ENCODE results near the gene OR1N1.

- TF ChIP-seq CREB5 (CRISPR knock-in tag; IDR thresholded peaks at IDR 0.05; ENCODE audit: low read depth) = no peak
- TF ChIP-seq TSHZ2 (CRISPR knock-in tag; IDR thresholded peaks at IDR 0.05) = no peak
- TF ChIP-seq CSRNP3 (CRISPR knock-in tag; IDR thresholded peaks at IDR 0.05) = no peak
- no peak for TF ChIP-seq ZNF8 (CRISPR knock-in tag; IDR thresholded peaks at IDR 0.05)
- TF ChIP-seq ZNF565 (CRISPR knock-in tag; conservative IDR thresholded peaks at IDR 0.05; ENCODE audit: low read depth) = no peak
- no peak for TF ChIP-seq RARB (CRISPR knock-in tag; IDR thresholded peaks at IDR 0.05)
- TF ChIP-seq ESRRG (CRISPR knock-in tag; IDR thresholded peaks at IDR 0.05) = no peak
- TF ChIP-seq PATZ1 (CRISPR knock-in tag; IDR thresholded peaks at IDR 0.05; ENCODE audit: borderline replicate concordance) = no peak
- TF ChIP-seq ZFP30 (CRISPR knock-in tag; IDR thresholded peaks at IDR 0.05) = no peak
- no peak for TF ChIP-seq ARNTL (CRISPR knock-in tag; IDR thresholded peaks at IDR 0.05; ENCODE audit: borderline replicate concordance, low read depth)
- no peak for TF ChIP-seq ZC3H10 (CRISPR knock-in tag; IDR thresholded peaks at IDR 0.05)
- TF ChIP-seq OSR1 (CRISPR knock-in tag; IDR thresholded peaks at IDR 0.05) = no peak
- no peak for TF ChIP-seq TOX (CRISPR knock-in tag; IDR thresholded peaks at IDR 0.05; ENCODE audit: borderline replicate concordance)
- TF ChIP-seq CSDC2 (CRISPR knock-in tag; IDR thresholded peaks at IDR 0.05) = no peak
These were observed 20.1 kb downstream of the OR1N1 start for GRCh38 chr9:122506964-122507363.
